Activated CD8-positive, alpha-beta T cell treated with anti-CD3 and anti-CD28 coated beads, Interleukin-2, amount 10 ng/mL, durations not matched to agents 7 days and 5 days (primary cell): Measurements from ENCODE around the gene ARFIP1. TPM values are rescaled to one million over a fixed set of nuclear protein-coding genes. Genes with fewer than 3 reads are reported as not detected.

Experiments
- ATAC-seq: fragments of 150-1000 bp; cut with Tn5 transposase; one replicate; pipeline ENCODE4 v1.10.0; 2021; ENCODE audit warnings: moderate library complexity
- CTCF ChIA-PET: fragments of 350-600 bp; sonication (Branson Sonifier 250); formaldehyde crosslinking; loops from one replicate; lab custom pipeline; 2021; ENCODE audit warnings: antibody characterized with exemption; lab: Charles Lee
- POLR2A ChIA-PET: fragments of 350-600 bp; sonication (Branson Sonifier 250); formaldehyde crosslinking; loops from one replicate; lab custom pipeline; 2021; ENCODE audit warnings: antibody characterized with exemption; lab: Charles Lee
- DNase-seq: peaks from one replicate; pipeline ENCODE4 v3.0.0-alpha.2; 2020
- H3K27ac Mint-ChIP-seq: one replicate; pipeline ENCODE4 v1.8.0; 2021; ENCODE audit warnings: mild to moderate bottlenecking, mixed read lengths
- H3K27me3 Mint-ChIP-seq: one replicate; pipeline ENCODE4 v1.8.0; 2021; ENCODE audit warnings: low read depth, mixed read lengths
- H3K36me3 Mint-ChIP-seq: one replicate; pipeline ENCODE4 v1.8.0; 2021; ENCODE audit warnings: low read depth, mixed read lengths
- H3K4me1 Mint-ChIP-seq: one replicate; pipeline ENCODE4 v1.8.0; 2021; ENCODE audit warnings: low read depth, mixed read lengths
- H3K4me3 Mint-ChIP-seq: one replicate; pipeline ENCODE4 v1.8.0; 2021; ENCODE audit warnings: mild to moderate bottlenecking, mixed read lengths
- H3K9me3 Mint-ChIP-seq: one replicate; pipeline ENCODE4 v1.8.0; 2022; ENCODE audit warnings: mixed read lengths; ENCODE audit not compliant: insufficient read depth
- total RNA-seq, 2 experiments: library from RNA; stranded (reverse); gene quantifications; one replicate each; pipeline ENCODE4 v1.2.3, GENCODE V29; 2021

Gene ARFIP1
- total RNA-seq, 2 experiments from 2014 or later, result 20.3 to 20.5 TPM

GRCh38 chr4:152771741-152772533 lies 7.8 kb upstream of the ARFIP1 start:
- Mint-ChIP-seq H3K27me3 (peaks cover 5% of the 10 kb centered on the region), H3K4me3 (no peak overlapping the region), H3K27ac (peak overlapping the region; percentile 3), H3K9me3 (no peaks in the 10 kb centered on the region), H3K36me3 (no peaks in the 10 kb centered on the region), H3K4me1 (peaks cover 12% of the 10 kb centered on the region)
- DNase-seq (no peak), ATAC-seq (peak; percentile 82)
- POLR2A ChIA-PET, result no interaction called here
- CTCF ChIA-PET, result no interaction called here

DNA sequence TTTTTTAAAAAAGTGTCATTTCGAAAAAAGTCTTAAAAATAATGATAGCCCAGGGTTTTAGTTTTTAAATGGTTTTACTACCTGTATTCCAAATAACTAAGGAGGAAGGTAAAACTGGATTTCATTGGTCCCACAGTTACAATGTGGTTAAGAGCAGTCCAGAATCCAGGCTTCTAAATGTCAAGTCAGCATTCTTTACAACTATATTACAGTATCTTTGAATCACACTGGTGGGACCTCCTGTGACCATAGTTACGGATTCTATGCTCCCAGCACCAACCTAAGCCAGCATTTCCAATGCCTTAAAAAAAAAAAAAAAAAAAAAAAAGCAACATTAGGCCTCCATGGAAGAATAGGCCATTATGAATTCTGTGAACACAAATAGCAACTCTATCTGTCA lies 6.4 kb upstream of the ARFIP1 start:
- ChIA-PET POLR2A (no interaction called here), CTCF (no interaction called here)
- DNase-seq (no peak), ATAC-seq (no peak)
- Mint-ChIP-seq H3K27ac (no peak overlapping the region), H3K9me3 (no peaks in the 10 kb centered on the region), H3K4me3 (no peak overlapping the region), H3K36me3 (no peaks in the 10 kb centered on the region), H3K4me1 (peaks cover 20% of the 10 kb centered on the region), H3K27me3 (peaks cover 12% of the 10 kb centered on the region)

DNA sequence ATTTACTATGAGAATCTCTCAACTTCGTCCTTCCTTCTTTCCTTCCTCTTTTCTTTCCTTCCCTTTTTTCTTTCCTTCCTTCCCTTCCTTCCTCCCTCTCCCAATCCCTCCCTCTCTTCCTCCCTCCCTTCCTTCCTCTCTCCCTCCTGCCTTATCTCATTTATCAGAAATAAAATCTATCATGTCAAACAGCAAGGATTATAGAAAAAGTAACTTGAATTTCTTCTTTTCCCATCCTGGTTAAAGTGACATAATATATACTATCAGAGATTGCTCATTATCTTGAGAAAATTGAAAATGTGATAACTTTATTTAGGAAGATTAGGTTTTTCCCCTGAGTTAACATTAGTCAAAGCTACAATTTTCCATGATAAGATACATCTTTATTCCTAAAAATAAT lies 5.8 kb upstream of the ARFIP1 start:
- CTCF ChIA-PET, result no interaction called here
- DNase-seq, result no peak
- Mint-ChIP-seq H3K4me1 (peaks cover 26% of the 10 kb centered on the region), H3K9me3 (no peaks in the 10 kb centered on the region), H3K27ac (no peak overlapping the region), H3K27me3 (peaks cover 12% of the 10 kb centered on the region), H3K4me3 (no peak overlapping the region), H3K36me3 (no peaks in the 10 kb centered on the region)
- POLR2A ChIA-PET, result no interaction called here
- ATAC-seq, result no peak

GRCh38 chr4:152776352-152776751 lies 3.4 kb upstream of the ARFIP1 start:
- no peak overlapping the region for H3K4me3 Mint-ChIP-seq
- ChIA-PET POLR2A (no interaction called here), CTCF (no interaction called here)
- H3K4me1 Mint-ChIP-seq, result peaks cover 34% of the 10 kb centered on the region
- no peaks in the 10 kb centered on the region for H3K9me3 Mint-ChIP-seq
- DNase-seq (no peak), ATAC-seq (no peak)
- H3K27me3 Mint-ChIP-seq, result peaks cover 12% of the 10 kb centered on the region
- H3K36me3 Mint-ChIP-seq, result no peaks in the 10 kb centered on the region
- no peak overlapping the region for H3K27ac Mint-ChIP-seq

- H3K9me3 Mint-ChIP-seq, result no peaks in the 10 kb centered on the region
- ChIA-PET CTCF (interaction anchor here (0.6 to 1.2 kb wide), 2 partner anchors 279 to 369 kb away, joined by 3 read pairs; no protein-coding TSS in a partner anchor), POLR2A (no interaction called here)
- H3K36me3 Mint-ChIP-seq, result peaks cover 6% of the 10 kb centered on the region
- DNase-seq (no peak), ATAC-seq (no peak)
- peaks cover 36% of the 10 kb centered on the region for H3K4me1 Mint-ChIP-seq
- H3K27ac Mint-ChIP-seq, result no peak overlapping the region
- no peak overlapping the region for H3K4me3 Mint-ChIP-seq
- peaks cover 12% of the 10 kb centered on the region for H3K27me3 Mint-ChIP-seq
These were observed 2.3 kb upstream of the ARFIP1 start for GRCh38 chr4:152777488-152777887.

GRCh38 chr4:152778656-152779512 lies 870 bp upstream of the ARFIP1 start:
- POLR2A ChIA-PET, result interaction anchor here (0.6 to 2.2 kb wide), 13 partner anchors 9 to 1680 kb away, joined by 3 to 17 read pairs (median 4); partner anchors contain the start of genes FBXW7 and TMEM154
- CTCF ChIA-PET, result interaction anchor here (0.7 to 2.3 kb wide), 21 partner anchors 9 to 370 kb away, joined by 3 to 12 read pairs (median 4); no protein-coding TSS in a partner anchor
- peaks cover 12% of the 10 kb centered on the region for H3K27me3 Mint-ChIP-seq
- H3K4me1 Mint-ChIP-seq, result peaks cover 40% of the 10 kb centered on the region
- DNase-seq (peak; percentile 62), ATAC-seq (peak; percentile 31)
- H3K27ac Mint-ChIP-seq, result peak overlapping the region; percentile 90
- peaks cover 11% of the 10 kb centered on the region for H3K36me3 Mint-ChIP-seq
- no peaks in the 10 kb centered on the region for H3K9me3 Mint-ChIP-seq
- H3K4me3 Mint-ChIP-seq, result peak overlapping the region; percentile 92

- CTCF ChIA-PET, result interaction anchor here (1.1 to 2.3 kb wide), 5 partner anchors 41 to 347 kb away, joined by 3 to 12 read pairs (median 4); no protein-coding TSS in a partner anchor
- ATAC-seq (peak; percentile 70), DNase-seq (no peak)
- H3K27me3 Mint-ChIP-seq, result peaks cover 12% of the 10 kb centered on the region
- peaks cover 44% of the 10 kb centered on the region for H3K4me1 Mint-ChIP-seq
- POLR2A ChIA-PET, result interaction anchor here (1.3 to 2.2 kb wide), 5 partner anchors 9 to 245 kb away, joined by 5 to 17 read pairs (median 9); partner anchors contain the start of genes FBXW7 and TMEM154
- H3K27ac Mint-ChIP-seq, result peak overlapping the region; percentile 90
- H3K9me3 Mint-ChIP-seq, result no peaks in the 10 kb centered on the region
- H3K36me3 Mint-ChIP-seq, result peaks cover 16% of the 10 kb centered on the region
- peak overlapping the region; percentile 92 for H3K4me3 Mint-ChIP-seq
These were observed 569 bp downstream of the ARFIP1 start for GRCh38 chr4:152780267-152780778.

- peaks cover 45% of the 10 kb centered on the region for H3K4me1 Mint-ChIP-seq
- no peaks in the 10 kb centered on the region for H3K27me3 Mint-ChIP-seq
- ChIA-PET CTCF (interaction anchor here (1.4 kb wide), 1 partner anchor 301 kb away, joined by 3 read pairs; no protein-coding TSS in a partner anchor), POLR2A (no interaction called here)
- no peak for ATAC-seq
- H3K9me3 Mint-ChIP-seq, result no peaks in the 10 kb centered on the region
- DNase-seq, result no peak
- H3K4me3 Mint-ChIP-seq, result no peak overlapping the region
- H3K27ac Mint-ChIP-seq, result no peak overlapping the region
- H3K36me3 Mint-ChIP-seq, result peaks cover 20% of the 10 kb centered on the region
These were observed 5.0 kb downstream of the ARFIP1 start for GRCh38 chr4:152784490-152785350.

DNA sequence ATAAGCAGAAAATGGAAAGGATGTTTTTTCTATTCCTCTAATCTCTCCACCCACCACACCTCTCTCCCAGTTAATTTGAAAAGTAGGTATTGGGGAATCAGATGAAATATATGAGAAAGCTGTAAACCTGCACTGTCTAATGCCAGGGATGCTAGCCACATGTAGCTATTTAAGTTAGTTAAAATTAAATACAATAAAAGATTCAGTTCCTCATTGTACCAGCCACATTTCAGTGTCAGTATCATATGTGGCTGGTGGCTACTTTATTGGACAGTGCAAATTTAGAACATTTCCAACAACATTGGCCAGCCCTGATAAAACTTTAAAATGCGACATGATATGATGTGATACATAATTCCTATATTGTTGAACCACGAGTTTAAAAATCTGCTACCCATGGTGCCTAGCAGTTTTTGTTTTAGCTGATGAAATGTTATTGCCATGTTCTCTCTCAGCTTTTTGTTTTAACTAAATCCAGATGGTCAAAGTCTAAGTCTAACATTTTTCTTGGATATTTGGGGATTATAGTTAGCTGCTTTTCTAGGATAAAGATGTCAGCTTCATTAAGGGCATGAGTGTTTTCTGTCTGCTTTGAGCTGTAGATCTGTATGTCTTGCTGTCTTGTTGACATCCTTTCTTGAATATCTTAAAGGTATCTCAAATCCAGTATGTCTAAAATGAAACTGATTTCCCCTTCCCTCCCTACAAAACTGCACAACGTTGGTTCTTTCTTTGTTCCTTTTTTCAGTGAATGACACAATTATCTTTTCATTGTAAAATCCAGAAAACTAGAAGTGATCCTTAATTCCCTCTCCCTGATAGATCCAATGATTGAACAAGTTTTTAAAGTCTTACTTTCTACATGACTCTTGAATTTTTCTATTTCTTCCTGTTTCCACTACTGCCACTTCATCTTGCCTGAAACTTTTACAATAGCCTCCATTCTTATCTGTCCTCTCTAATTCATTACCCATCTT lies 6.2 kb downstream of the ARFIP1 start:
- POLR2A ChIA-PET, result no interaction called here
- Mint-ChIP-seq H3K27me3 (no peaks in the 10 kb centered on the region), H3K4me3 (peak overlapping the region; percentile 7), H3K27ac (peak overlapping the region; percentile 4), H3K9me3 (no peaks in the 10 kb centered on the region), H3K36me3 (peaks cover 20% of the 10 kb centered on the region), H3K4me1 (peaks cover 40% of the 10 kb centered on the region)
- DNase-seq (no peak), ATAC-seq (peak; percentile 37)
- CTCF ChIA-PET, result interaction anchor here (0.6 to 1.5 kb wide), 5 partner anchors 21 to 300 kb away, joined by 3 to 4 read pairs (median 3); no protein-coding TSS in a partner anchor

DNA sequence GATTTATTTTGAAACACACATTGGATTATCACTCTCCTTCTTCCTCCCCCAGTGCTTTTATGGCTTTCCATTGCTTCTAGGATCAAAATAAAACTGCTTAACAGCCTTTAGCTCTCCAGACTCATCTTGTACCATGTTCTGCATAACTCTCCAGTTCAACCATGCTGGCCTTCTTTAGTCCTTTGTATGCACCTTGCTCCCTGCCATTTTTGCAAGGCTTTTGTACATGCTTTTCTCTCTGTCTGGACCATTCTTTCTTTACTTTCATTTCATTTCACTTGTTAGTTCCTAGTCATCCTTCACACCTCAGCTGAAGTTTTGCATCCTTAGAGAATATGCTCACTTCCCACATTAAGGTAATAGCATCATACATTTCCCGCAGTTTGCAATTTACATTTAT lies 6.9 kb downstream of the ARFIP1 start:
- no peaks in the 10 kb centered on the region for H3K27me3 Mint-ChIP-seq
- ChIA-PET CTCF (interaction anchor here (1.4 to 1.5 kb wide), 3 partner anchors 20 to 299 kb away, joined by 3 to 4 read pairs (median 3); no protein-coding TSS in a partner anchor), POLR2A (no interaction called here)
- DNase-seq (no peak), ATAC-seq (no peak)
- H3K9me3 Mint-ChIP-seq, result no peaks in the 10 kb centered on the region
- H3K4me3 Mint-ChIP-seq, result peak overlapping the region; percentile 7
- H3K36me3 Mint-ChIP-seq, result peaks cover 19% of the 10 kb centered on the region
- peaks cover 36% of the 10 kb centered on the region for H3K4me1 Mint-ChIP-seq
- peak overlapping the region; percentile 4 for H3K27ac Mint-ChIP-seq
